ENCODE measurements around the gene FXN.
A peak's percentile ranks its signal among the peaks of the same experiment; 100 is the strongest.
"Not testable (repeated sequence)": the region's sequence is repeated elsewhere in the genome, so short reads cannot be mapped to it uniquely, and the experiment has no call there.

Gene FXN

GRCh38 chr9:69027355-69028097 is 8.0 kb upstream of the FXN start:
- peak; percentile 53 for DNase-seq (ENCODE audit: low spot score)

- DNase-seq (ENCODE audit: low spot score) = no peak
Observed at GRCh38 chr9:69028754-69029153, 6.8 kb upstream of the FXN start.

DNA sequence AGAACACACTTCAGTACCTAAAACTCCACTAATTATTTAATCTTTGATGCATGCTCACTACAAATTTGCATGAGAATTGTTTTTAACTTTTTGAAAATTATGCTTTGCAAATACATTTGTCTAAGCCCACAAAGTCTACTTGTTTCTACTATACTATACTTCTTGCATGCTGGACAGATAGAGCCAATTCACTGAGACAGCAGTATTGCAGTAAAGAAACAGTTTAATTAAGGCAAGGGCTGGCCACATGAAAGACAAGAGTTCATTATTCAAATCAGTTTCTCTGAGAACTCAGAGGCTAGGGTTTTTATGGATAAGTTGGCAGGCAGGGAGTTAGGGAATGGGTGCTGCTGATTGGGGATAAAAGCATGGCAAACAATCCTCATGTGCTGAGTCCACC is 6.0 kb upstream of the FXN start:
- DNase-seq (ENCODE audit: low spot score) = no peak

DNA sequence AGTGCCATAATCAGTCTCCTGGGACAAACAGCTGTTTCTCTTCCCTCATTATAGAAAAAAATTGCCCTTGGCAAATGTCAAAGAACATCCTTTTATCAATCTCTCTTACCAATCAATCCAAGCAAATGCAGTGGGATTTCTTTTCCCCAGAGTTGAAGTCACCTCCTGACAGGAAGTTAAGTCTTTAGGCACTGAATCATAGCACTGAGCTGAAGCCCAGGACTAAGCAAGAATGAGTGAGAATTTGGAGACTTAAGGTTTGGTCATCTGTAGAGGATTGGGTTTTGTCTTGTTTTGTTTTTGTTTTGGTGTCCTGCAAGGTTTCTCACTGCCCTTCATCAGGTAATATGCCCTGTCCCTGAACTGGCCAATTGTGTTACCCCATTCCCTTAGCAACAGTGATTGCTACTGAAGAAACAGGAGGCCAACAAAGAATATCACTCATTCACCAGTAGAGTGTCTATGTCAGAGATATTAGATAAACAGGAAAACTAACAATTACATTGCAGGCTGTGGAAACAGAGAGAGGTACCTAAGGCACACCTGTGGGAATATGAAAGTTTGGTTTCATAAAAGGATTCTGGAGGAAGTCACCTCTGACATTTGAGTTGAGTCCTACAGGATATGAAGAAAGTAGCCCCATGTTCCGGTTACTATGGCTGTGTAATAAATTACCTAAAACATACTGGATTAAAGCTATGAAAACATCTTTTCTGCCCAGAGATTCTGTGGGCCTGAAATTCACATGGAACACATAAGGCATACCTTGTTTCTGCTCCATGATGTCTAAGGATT is 4.5 kb upstream of the FXN start:
- no peak for DNase-seq (ENCODE audit: low spot score)

- DNase-seq (ENCODE audit: low spot score) = no peak
Observed at GRCh38 chr9:69034071-69034470, 1.5 kb upstream of the FXN start.

GRCh38 chr9:69036309-69036708 is 757 bp downstream of the FXN start:
- DNase-seq (ENCODE audit: low spot score) = peak; percentile 14

GRCh38 chr9:69036799-69037198 is 1.2 kb downstream of the FXN start:
- no peak for DNase-seq (ENCODE audit: low spot score)

- DNase-seq (ENCODE audit: low spot score) = no peak
Observed at GRCh38 chr9:69040646-69041045, 5.1 kb downstream of the FXN start.

- peak; percentile 25 for DNase-seq (ENCODE audit: low spot score)
Observed at GRCh38 chr9:69044240-69045219, 9.0 kb downstream of the FXN start.

DNA sequence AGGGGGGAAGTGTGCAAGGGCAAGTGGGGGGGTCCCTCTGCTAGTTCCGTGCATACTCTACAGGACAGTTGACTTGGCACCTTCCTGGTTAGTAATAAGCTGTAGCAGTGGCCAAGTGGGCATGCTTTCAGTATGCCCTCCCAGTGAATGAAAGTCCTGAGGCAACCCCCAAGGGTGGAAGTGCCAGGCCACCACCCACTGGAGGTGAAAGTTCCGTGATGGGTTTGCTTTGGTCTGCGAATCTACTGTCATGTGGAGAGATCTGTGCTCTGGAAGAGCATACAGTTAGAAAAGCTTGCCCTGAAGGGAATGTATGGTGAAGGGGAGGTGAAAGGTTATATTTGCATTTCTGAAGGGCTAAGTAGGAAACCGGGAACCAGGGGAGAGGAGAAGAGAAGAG is 10.3 kb downstream of the FXN start:
- DNase-seq (ENCODE audit: low spot score) = no peak

DNA sequence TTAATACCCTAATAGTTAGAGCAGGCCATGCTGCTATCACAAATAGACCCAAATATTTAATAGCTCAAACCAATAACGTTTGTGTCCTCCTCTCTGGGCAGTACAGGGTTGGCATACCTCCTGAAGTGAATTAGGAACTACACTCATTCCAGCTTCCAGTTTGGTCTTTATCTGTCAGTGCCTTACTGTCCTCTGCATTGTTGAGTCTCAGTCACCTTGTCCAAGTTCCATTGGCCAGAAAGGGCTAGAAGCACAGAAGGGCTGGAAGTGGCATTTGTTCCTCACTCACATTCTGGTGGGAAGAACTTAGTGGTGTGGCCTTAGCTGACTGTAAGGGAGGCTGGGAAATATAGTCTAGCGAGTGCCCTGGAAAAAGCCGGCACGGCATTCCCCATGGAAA is 11.2 kb downstream of the FXN start:
- DNase-seq (ENCODE audit: low spot score) = no peak

GRCh38 chr9:69047371-69047770 is 11.8 kb downstream of the FXN start:
- DNase-seq (ENCODE audit: low spot score) = no peak

DNA sequence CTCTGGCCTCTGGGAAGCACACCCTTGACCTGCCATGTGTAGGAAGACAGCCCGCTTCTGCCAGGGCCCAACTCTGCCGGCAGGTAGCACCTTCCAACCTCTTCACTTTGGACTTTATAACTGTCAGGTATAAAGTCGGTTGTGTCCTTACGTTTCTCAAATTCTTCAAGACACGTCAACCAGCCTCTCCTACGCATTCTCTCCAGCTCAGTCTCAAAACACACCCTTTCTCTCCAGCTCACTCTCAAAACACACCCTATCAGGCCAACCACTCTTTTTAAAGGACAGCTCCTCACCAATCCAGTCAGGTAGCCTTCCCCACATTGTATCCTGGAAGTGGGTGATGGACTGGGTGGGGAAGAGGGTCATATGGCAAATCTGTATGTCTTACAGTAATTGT is 13.5 kb downstream of the FXN start:
- no peak for DNase-seq (ENCODE audit: low spot score)

DNA sequence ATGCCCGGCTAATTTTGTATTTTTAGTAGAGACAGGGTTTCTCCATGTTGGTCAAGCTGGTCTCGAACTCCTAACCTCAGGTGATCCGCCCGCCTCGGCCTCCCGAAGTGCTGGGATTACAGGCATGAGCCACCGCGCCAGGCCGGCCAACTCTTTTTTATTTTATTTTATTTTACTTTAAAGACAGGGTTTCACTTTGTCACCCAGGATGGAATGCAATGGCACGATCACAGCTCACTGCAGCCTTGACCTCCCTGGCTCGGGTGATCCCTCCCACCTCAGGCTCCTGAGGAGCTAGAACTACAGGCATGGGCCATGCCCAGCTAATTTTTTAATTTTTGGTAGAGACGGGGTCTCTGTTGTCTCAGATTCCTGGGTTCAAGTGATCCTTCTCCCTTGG is 15.4 kb downstream of the FXN start:
- not testable (repeated sequence) for DNase-seq (ENCODE audit: low spot score)

DNA sequence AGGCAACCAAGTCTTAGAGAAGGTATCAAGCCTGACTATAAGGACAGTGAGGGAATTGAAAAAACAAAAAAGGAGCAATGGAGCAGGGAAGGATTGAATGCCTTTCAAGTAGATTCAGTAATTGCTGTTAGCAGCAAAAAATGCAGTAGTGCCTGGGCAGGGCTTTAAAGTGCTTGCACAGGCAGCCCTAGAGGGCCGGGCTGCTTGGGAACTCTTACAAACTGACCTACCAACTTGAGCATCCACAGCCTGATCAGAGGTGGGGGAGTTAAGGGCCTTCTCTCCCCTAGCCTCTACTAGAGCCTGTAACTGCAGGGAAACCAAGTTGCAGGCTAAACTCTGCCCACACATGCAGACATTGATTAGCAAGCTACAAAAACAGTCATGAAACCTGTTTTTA is 19.4 kb downstream of the FXN start:
- DNase-seq (ENCODE audit: low spot score) = no peak

DNA sequence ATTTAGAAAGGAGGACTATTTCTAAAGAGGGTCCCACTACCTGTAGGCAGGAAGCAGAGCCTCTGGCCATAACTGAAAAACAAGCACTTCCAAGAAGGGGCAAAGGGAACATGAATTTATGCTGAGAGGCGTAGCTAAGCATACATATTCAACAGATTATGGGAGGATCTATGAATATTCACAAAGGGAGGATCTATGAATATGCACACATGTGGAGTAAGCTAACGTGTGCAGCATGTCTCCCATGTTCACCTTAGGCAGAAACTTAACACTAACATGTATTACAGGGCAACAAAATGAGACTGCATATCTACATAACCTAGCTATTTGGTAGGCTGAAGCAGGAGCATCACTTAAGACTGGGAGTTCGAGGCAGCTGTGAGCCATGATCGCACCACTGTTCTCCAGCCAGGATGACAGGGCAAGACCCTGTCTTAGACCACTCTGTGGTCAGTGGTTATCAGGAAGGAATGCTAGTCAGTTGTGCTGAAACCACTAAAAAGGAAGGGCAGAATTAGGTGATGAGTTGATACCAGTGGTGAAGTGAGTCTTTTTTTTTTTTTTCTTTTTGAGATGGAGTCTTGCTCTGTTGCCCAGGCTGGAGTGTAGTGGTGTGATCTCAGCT is 20.8 kb downstream of the FXN start:
- DNase-seq (ENCODE audit: low spot score) = no peak

DNA sequence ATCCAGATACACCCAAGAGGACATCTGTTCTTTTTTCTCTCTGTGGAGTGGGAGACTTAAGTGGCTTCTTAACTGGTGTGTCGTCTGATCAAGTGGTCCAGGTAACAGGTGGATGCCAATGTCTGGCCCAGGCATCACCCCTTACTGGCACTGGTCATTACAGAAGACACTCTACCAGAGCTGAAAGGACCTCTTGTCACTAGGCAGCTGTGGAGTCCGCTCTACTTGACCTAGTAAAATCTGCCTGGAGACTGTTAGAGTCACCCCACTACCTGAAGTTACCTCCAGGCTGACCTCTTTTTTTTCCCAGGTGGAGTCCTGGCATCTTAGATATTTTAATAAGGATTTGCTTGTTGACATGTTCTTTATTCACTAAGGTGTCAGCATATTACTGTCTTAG is 22.5 kb downstream of the FXN start:
- DNase-seq (ENCODE audit: low spot score) = no peak

GRCh38 chr9:69060766-69061165 is 25.2 kb downstream of the FXN start:
- DNase-seq (ENCODE audit: low spot score) = no peak

- DNase-seq (ENCODE audit: low spot score) = no peak
Observed at GRCh38 chr9:69062195-69062594, 26.6 kb downstream of the FXN start.

DNA sequence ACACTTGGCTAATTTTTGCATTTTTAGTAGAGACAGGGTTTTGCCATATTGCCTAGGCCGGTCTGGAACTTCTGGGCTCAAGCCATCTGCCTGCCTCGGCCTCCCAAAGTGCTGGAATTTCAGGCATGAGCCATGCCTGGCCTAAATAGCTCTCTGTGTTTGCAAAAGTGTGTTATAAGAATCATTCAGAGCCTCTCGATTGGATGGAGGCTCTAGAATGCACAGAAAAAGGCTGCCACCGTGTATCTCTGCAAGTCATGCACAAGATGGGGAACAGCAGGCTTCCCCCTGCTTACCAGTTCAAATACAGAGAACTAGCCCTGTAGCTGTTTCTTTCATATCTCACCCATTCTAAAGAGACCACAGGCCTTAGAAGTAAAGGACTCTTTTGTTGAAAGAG is 28.3 kb downstream of the FXN start:
- DNase-seq (ENCODE audit: low spot score) = no peak

GRCh38 chr9:69065660-69066059 is 30.1 kb downstream of the FXN start:
- no peak for DNase-seq (ENCODE audit: low spot score)

- no peak for DNase-seq (ENCODE audit: low spot score)
Observed at GRCh38 chr9:69066955-69067354, 31.4 kb downstream of the FXN start.
